SJCRH30 (cell line): ENCODE results near the gene ADPRM. TPM values are rescaled to one million over a fixed set of nuclear protein-coding genes. Genes with fewer than 3 reads are reported as not detected.

Experiments used
- DNase-seq, 2 experiments: peaks; one replicate each; pipeline ENCODE4 v3.0.0-alpha.2; 2015 to 2020
- H3K27ac ChIP-seq: fragments of 250-450 bp; sonication (Bioruptor Pico); 2 replicates; pipeline ENCODE4 v1.5.1; 2020; ENCODE audit warnings: mild to moderate bottlenecking, moderate library complexity
- H3K27me3 ChIP-seq: fragments of 250-450 bp; sonication (Bioruptor Pico); 2 replicates; pipeline ENCODE4 v1.5.1; 2020; ENCODE audit warnings: mild to moderate bottlenecking, moderate library complexity
- H3K36me3 ChIP-seq: fragments of 250-450 bp; sonication (Bioruptor Pico); 2 replicates; pipeline ENCODE4 v1.5.1; 2020; ENCODE audit warnings: mild to moderate bottlenecking, moderate library complexity
- H3K4me1 ChIP-seq: fragments of 250-450 bp; sonication (Bioruptor Pico); 2 replicates; pipeline ENCODE4 v1.5.1; 2020; ENCODE audit warnings: mild to moderate bottlenecking, moderate library complexity
- H3K4me3 ChIP-seq: fragments of 250-450 bp; sonication (Bioruptor Pico); 2 replicates; pipeline ENCODE4 v1.5.1; 2020; ENCODE audit warnings: mild to moderate bottlenecking, moderate library complexity
- H3K9me3 ChIP-seq: fragments of 250-450 bp; sonication (Bioruptor Pico); replicated peaks from 2 replicates; pipeline ENCODE4 v1.5.1; 2020; ENCODE audit warnings: mild to moderate bottlenecking, moderate library complexity
- total RNA-seq: library from RNA; depleted of rRNA; stranded (reverse); fragments of >200 nt; shearing (Covaris generic); gene quantifications from 2 replicates; pipeline ENCODE4 v1.2.3, GENCODE V29; 2014; rRNA removed

ADPRM gene
- total RNA-seq, 1 experiment from 2014 or later, result 5.9 TPM

DNA sequence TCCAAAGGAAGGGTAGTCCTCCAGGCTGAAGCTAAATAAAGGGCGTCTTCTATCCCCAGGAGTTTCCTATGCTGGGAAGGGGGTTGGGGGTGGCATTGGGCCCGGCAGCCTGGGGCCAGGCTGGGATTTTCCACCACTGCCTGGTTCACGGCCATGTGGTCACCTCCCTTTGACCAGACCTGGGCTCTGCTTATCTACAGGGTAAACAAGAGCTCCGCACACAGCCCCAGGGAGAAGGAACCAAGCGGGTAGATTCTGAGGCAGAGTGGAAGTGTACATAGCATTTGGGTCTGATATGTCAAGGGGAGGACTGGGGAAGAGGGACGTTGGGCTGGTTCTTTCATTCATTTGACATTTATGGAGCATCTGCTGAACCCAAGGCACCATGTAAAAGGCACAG, 59.7 kb downstream of the ADPRM start:
- H3K9me3 ChIP-seq, result no peaks in the 10 kb centered on the region
- H3K4me1 ChIP-seq, result no peaks in the 10 kb centered on the region
- H3K4me3 ChIP-seq, result no peak overlapping the region
- no peaks in the 10 kb centered on the region for H3K36me3 ChIP-seq
- no peak for DNase-seq
- no peaks in the 10 kb centered on the region for H3K27me3 ChIP-seq
- no peak overlapping the region for H3K27ac ChIP-seq

DNA sequence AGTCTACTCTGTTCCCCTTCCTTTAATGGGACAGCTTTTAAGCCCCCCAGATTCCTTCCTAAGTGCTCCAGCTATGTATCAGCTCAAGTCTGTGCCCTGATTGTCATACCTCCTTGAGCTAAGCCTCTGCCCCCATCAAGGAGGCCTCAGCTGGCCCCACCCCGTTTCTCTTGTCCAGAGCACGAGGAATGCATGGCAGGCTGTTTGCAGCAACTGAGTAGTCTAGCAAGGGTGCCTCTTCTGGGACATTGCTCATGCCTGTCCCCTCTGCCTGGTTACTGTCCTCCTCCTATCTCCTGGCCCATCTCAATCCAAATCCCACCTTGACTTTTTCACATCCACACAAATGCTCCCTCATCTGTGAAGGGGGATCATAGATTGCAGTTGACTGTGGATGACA, 60.3 kb downstream of the ADPRM start:
- Histone ChIP-seq H3K9me3 (no peaks in the 10 kb centered on the region), H3K36me3 (no peaks in the 10 kb centered on the region), H3K4me1 (no peaks in the 10 kb centered on the region), H3K27me3 (no peaks in the 10 kb centered on the region), H3K4me3 (no peak overlapping the region), H3K27ac (no peak overlapping the region)
- no peak for DNase-seq

DNA sequence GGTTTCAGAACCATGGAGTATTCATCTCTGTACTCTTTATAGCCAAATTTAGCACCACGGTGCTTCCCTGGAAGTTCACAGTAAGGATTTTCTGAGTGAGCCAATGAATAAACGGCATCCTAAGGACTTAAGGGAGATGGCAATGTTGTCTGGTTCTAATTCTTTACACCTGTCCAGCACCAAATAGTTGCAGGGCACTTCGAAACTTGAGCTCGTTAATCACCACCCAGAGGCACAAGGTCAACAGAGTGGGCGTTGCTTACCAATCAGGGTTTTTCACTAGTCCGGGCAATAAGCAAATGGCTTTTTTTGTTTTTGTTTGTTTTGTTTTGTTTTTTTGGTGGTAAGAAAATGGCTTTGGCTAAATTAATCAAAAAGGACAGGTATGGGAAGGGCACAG, 60.7 kb downstream of the ADPRM start:
- no peaks in the 10 kb centered on the region for H3K9me3 ChIP-seq
- no peak overlapping the region for H3K4me3 ChIP-seq
- no peak for DNase-seq
- no peaks in the 10 kb centered on the region for H3K27me3 ChIP-seq
- no peak overlapping the region for H3K27ac ChIP-seq
- no peaks in the 10 kb centered on the region for H3K4me1 ChIP-seq
- no peaks in the 10 kb centered on the region for H3K36me3 ChIP-seq

Other genes with a start within 250 kb of the ADPRM start
- gene MYH4, start 228.0 kb upstream of the ADPRM start, total RNA-seq, result not detected in 2 replicates
- not detected in 2 replicates for gene MYH1, start 179.1 kb upstream of the ADPRM start, total RNA-seq
- 0.04 TPM in 1 of 2 replicates, not detected in the other for gene MYH2, start 147.9 kb upstream of the ADPRM start, total RNA-seq
- 0.57 and 1.4 TPM in 2 replicates for gene MYH3, start 40.3 kb upstream of the ADPRM start, total RNA-seq
- gene SCO1, start 61 bp upstream of the ADPRM start, total RNA-seq, result 28.5 and 29.5 TPM in 2 replicates
- gene TMEM220, start 32.4 kb downstream of the ADPRM start, total RNA-seq, result 0.99 and 1.1 TPM in 2 replicates
- not detected in 2 replicates for gene TMEM238L, start 106.5 kb downstream of the ADPRM start, total RNA-seq
- not detected in 2 replicates for gene PIRT, start 140.5 kb downstream of the ADPRM start, total RNA-seq